H1 (cell line): ENCODE measurements around the gene CAMKK1. TPM values are rescaled to one million over a fixed set of nuclear protein-coding genes. Genes with fewer than 3 reads are reported as not detected.

Experiments used
- CTCF ChIA-PET: fragments of 300-600 bp; sonication (Branson Sonifier 250); formaldehyde crosslinking; loops from one replicate; lab custom pipeline; 2021; ENCODE audit not compliant: partially characterized antibody; lab: Charles Lee
- POLR2A ChIA-PET: fragments of 300-600 bp; sonication (Branson Sonifier 250); formaldehyde crosslinking; loops from one replicate; lab custom pipeline; 2021; ENCODE audit warnings: inconsistent platforms; ENCODE audit not compliant: partially characterized antibody; lab: Charles Lee
- DNase-seq, 2 experiments: peaks; one replicate each; pipeline versions ENCODE4 v3.0.0 to v3.0.0-alpha.2; 2010 to 2022; ENCODE audit warnings: low spot score in 2 of 2, low read depth in 1 of 2, mixed read lengths in 1 of 2
- FAIRE-seq: peaks from 2 replicates; lab custom pipeline; 2011; peaks lifted over from hg19 to GRCh38; lab: Jason Lieb, UNC
- H2AFZ ChIP-seq: 2 replicates; pipeline ENCODE4 v1.8.1; 2012; ENCODE audit warnings: low read length, inconsistent platforms
- H2AK5ac ChIP-seq: 2 replicates; pipeline ENCODE4 v1.6.1; 2013; ENCODE audit warnings: low read depth, low read length
- H2BK120ac ChIP-seq: replicated peaks from 2 replicates; pipeline ENCODE3; 2013; ENCODE audit warnings: low read depth, low read length, inconsistent platforms
- H2BK12ac ChIP-seq: 2 replicates; pipeline ENCODE4 v1.6.1; 2013; ENCODE audit warnings: low read depth, low read length
- H2BK15ac ChIP-seq: 2 replicates; pipeline ENCODE4 v1.6.1; 2013; ENCODE audit warnings: low read length
- H2BK20ac ChIP-seq: 2 replicates; pipeline ENCODE4 v1.6.1; 2013; ENCODE audit warnings: low read length
- H2BK5ac ChIP-seq: 2 replicates; pipeline ENCODE4 v1.6.1; 2013; ENCODE audit warnings: low read depth, low read length
- H3K14ac ChIP-seq: 2 replicates; pipeline ENCODE4 v1.6.1; 2013; ENCODE audit warnings: inconsistent platforms; ENCODE audit not compliant: insufficient read length
- H3K18ac ChIP-seq: 2 replicates; pipeline ENCODE4 v1.6.1; 2013; ENCODE audit warnings: low read length; ENCODE audit errors: extremely low read depth
- H3K23ac ChIP-seq: 2 replicates; pipeline ENCODE4 v1.6.1; 2013; ENCODE audit warnings: inconsistent platforms; ENCODE audit not compliant: insufficient read length
- H3K23me2 ChIP-seq: 2 replicates; pipeline ENCODE4 v1.6.1; 2013; ENCODE audit warnings: low read depth, low read length
- H3K27ac ChIP-seq: 2 replicates; pipeline ENCODE4 v1.6.1; 2011; ENCODE audit warnings: low read depth, low read length, inconsistent platforms
- H3K27me3 ChIP-seq, 4 experiments: replicated peaks in 1 of 4; 1 replicate in 1 of 4; 2 replicates in 3 of 4; pipeline versions ENCODE4 v1.6.1 to v1.8.1; 2011 to 2013; ENCODE audit warnings: low read length in 3 of 4, mild to moderate bottlenecking in 3 of 4, inconsistent platforms in 2 of 4, mixed read lengths in 2 of 4, moderate library complexity in 1 of 4; ENCODE audit not compliant: control insufficient read depth in 3 of 4, insufficient read depth in 3 of 4; ENCODE audit errors: extremely low read depth in 1 of 4
- H3K36me3 ChIP-seq, 4 experiments: 2 replicates each; pipeline versions ENCODE4 v1.6.1 to v1.8.1; 2011 to 2013; ENCODE audit warnings: mild to moderate bottlenecking in 4 of 4, low read length in 3 of 4, moderate library complexity in 2 of 4, control low read depth in 1 of 4, inconsistent platforms in 1 of 4; ENCODE audit not compliant: insufficient read depth in 4 of 4, control insufficient read depth in 2 of 4
- H3K4ac ChIP-seq: replicated peaks from 2 replicates; pipeline ENCODE3; 2013; ENCODE audit warnings: low read length, low read depth, mixed read lengths, inconsistent platforms; ENCODE audit not compliant: insufficient read length
- H3K4me1 ChIP-seq, 4 experiments: replicated peaks in 1 of 4; 1 replicate in 1 of 4; 2 replicates in 3 of 4; pipeline versions ENCODE4 v1.6.1 to v1.8.1; 2011 to 2013; ENCODE audit warnings: low read length in 3 of 4, inconsistent platforms in 2 of 4, mixed read lengths in 1 of 4; ENCODE audit not compliant: insufficient read depth in 4 of 4, control insufficient read depth in 3 of 4
- H3K4me2 ChIP-seq, 2 experiments: 2 replicates each; pipeline versions ENCODE4 v1.6.1 to v1.8.1; 2011 to 2013; ENCODE audit warnings: low read depth in 2 of 2, low read length in 2 of 2, control low read depth in 1 of 2, inconsistent platforms in 1 of 2, mild to moderate bottlenecking in 1 of 2; ENCODE audit not compliant: insufficient read depth in 1 of 2
- H3K4me3 ChIP-seq, 4 experiments: fragments of 200-600, 300-600 bp in 1 of 4; sonication (generic), shearing (Covaris generic), sonication (Bioruptor Twin) in 1 of 4; 2 replicates each; pipeline versions ENCODE4 v1.5.1 to v1.8.1; 2011 to 2016; ENCODE audit warnings: low read length in 4 of 4, low read depth in 3 of 4, control low read depth in 2 of 4, inconsistent platforms in 2 of 4, mild to moderate bottlenecking in 2 of 4, mixed read lengths in 1 of 4, moderate library complexity in 1 of 4; ENCODE audit not compliant: insufficient read depth in 2 of 4; ENCODE audit errors: extremely low read depth in 1 of 4
- H3K56ac ChIP-seq: replicated peaks from 2 replicates; pipeline ENCODE3; 2013; ENCODE audit warnings: low read depth, mild to moderate bottlenecking, mixed read lengths, low read length, inconsistent platforms; ENCODE audit not compliant: insufficient read length
- H3K79me1 ChIP-seq: 2 replicates; pipeline ENCODE4 v1.6.1; 2013; ENCODE audit warnings: low read depth, low read length, control low read depth
- H3K79me2 ChIP-seq, 2 experiments: 2 replicates each; pipeline versions ENCODE4 v1.6.1 to v1.8.1; 2012 to 2013; ENCODE audit warnings: low read length in 2 of 2, mild to moderate bottlenecking in 2 of 2, inconsistent platforms in 1 of 2; ENCODE audit not compliant: insufficient read depth in 2 of 2, control insufficient read depth in 1 of 2
- H3K9ac ChIP-seq, 4 experiments: replicated peaks in 1 of 4; 1 replicate in 1 of 4; 2 replicates in 3 of 4; pipeline versions ENCODE4 v1.6.1 to v1.8.1; 2011 to 2013; ENCODE audit warnings: low read depth in 3 of 4, low read length in 3 of 4, control low read depth in 2 of 4, mild to moderate bottlenecking in 2 of 4, moderate library complexity in 2 of 4, inconsistent platforms in 1 of 4; ENCODE audit errors: extremely low read depth in 1 of 4
- H3K9me3 ChIP-seq, 2 experiments: 2 replicates each; pipeline versions ENCODE4 v1.6.1 to v1.8.1; 2012 to 2013; ENCODE audit warnings: mild to moderate bottlenecking in 2 of 2, moderate library complexity in 2 of 2, control low read depth in 1 of 2, inconsistent platforms in 1 of 2, low read depth in 1 of 2, low read length in 1 of 2, mixed read lengths in 1 of 2; ENCODE audit not compliant: insufficient read depth in 2 of 2
- H4K20me1 ChIP-seq, 2 experiments: replicated peaks in 1 of 2; 2 replicates each; pipeline versions ENCODE3 to v1.8.1; 2011 to 2013; ENCODE audit warnings: inconsistent platforms in 2 of 2, low read length in 2 of 2, mild to moderate bottlenecking in 1 of 2; ENCODE audit not compliant: insufficient read depth in 2 of 2, control insufficient read depth in 1 of 2
- H4K5ac ChIP-seq: 2 replicates; pipeline ENCODE4 v1.6.1; 2013; ENCODE audit warnings: low read length, low read depth, mixed read lengths, inconsistent platforms; ENCODE audit not compliant: insufficient read length
- H4K8ac ChIP-seq: 2 replicates; pipeline ENCODE4 v1.8.0; 2013; ENCODE audit warnings: mild to moderate bottlenecking, moderate library complexity, low read length, inconsistent platforms; ENCODE audit not compliant: insufficient read depth; ENCODE audit errors: extremely low read depth
- H4K91ac ChIP-seq: replicated peaks from 2 replicates; pipeline ENCODE3; 2013; ENCODE audit warnings: low read length, mixed read lengths, inconsistent platforms; ENCODE audit not compliant: insufficient read length
- ASH2L ChIP-seq: fragments of 200-600, 300-600 bp; sonication (generic); IDR thresholded peaks from one replicate; pipeline ENCODE4 v1.7.1; 2017; ENCODE audit warnings: low read length
- ATF2 ChIP-seq: IDR thresholded peaks from 2 replicates; pipeline ENCODE4 v1.6.1; 2012; ENCODE audit warnings: low read length, inconsistent platforms
- CTCF ChIP-seq, 3 experiments: IDR thresholded peaks; 1 replicate in 2 of 3; 2 replicates in 1 of 3; pipeline versions ENCODE4 v1.5.1 to v1.6.1; 2011; ENCODE audit warnings: low read length in 3 of 3, mild to moderate bottlenecking in 3 of 3, inconsistent platforms in 2 of 3, low read depth in 1 of 3, moderate library complexity in 1 of 3; ENCODE audit not compliant: insufficient read depth in 1 of 3; ENCODE audit errors: control extremely low read depth in 1 of 3
- EGR1 ChIP-seq: IDR thresholded peaks from 2 replicates; pipeline ENCODE4 v1.6.1; 2011; ENCODE audit warnings: low read depth, low read length, borderline replicate concordance
- EP300 ChIP-seq, 2 experiments: IDR thresholded peaks; 1 replicate in 1 of 2; 2 replicates in 1 of 2; pipeline ENCODE4 v1.6.1; 2011 to 2012; ENCODE audit warnings: low read depth in 2 of 2, low read length in 2 of 2, mild to moderate bottlenecking in 2 of 2, borderline replicate concordance in 1 of 2, inconsistent platforms in 1 of 2, moderate library complexity in 1 of 2
- GABPA ChIP-seq: IDR thresholded peaks from 2 replicates; pipeline ENCODE4 v1.6.1; 2011; ENCODE audit warnings: mild to moderate bottlenecking, low read length, moderate library complexity, borderline replicate concordance; ENCODE audit not compliant: insufficient read depth
- HDAC6 ChIP-seq: IDR thresholded peaks from one replicate; pipeline ENCODE4 v1.7.1; 2012; ENCODE audit warnings: low read depth, mild to moderate bottlenecking, inconsistent platforms, low read length, moderate library complexity
- KDM1A ChIP-seq: fragments of 200-600, 300-600 bp; sonication (generic); IDR thresholded peaks from 2 replicates; pipeline ENCODE4 v1.7.1; 2016; ENCODE audit warnings: mild to moderate bottlenecking, low read length, borderline replicate concordance
- POLR2A ChIP-seq, 2 experiments: IDR thresholded peaks; 1 replicate in 1 of 2; 2 replicates in 1 of 2; pipeline ENCODE4 v1.6.1; 2011; ENCODE audit warnings: low read depth in 2 of 2, low read length in 2 of 2, mild to moderate bottlenecking in 2 of 2; ENCODE audit errors: control extremely low read depth in 1 of 2
- WGBS, 2 experiments: shearing (Covaris generic) in 1 of 2; methylation state at CpG; one replicate each; pipeline versions ENCODE4 v1.1.6 to v1.1.7; 2013 to 2015; ENCODE audit warnings: low lambda C conversion rate in 2 of 2, mixed read lengths in 2 of 2, inconsistent platforms in 1 of 2, low coverage in 1 of 2, missing lambda C conversion rate in 1 of 2; ENCODE audit not compliant: insufficient replicate concordance in 2 of 2, insufficient coverage in 1 of 2, insufficient read length in 1 of 2; ENCODE audit errors: extremely low coverage in 1 of 2, missing lambda C conversion rate in 1 of 2; 5-methylcytosine and 5-hydroxymethylcytosine counted together
- polyA plus RNA-seq, 7 experiments: library from polyadenylated mRNA; depleted of rRNA in 3 of 7; stranded (reverse) in 5 of 7; unstranded in 2 of 7; fragments of >200 nt in 5 of 7; fragments of 200-250 nt in 2 of 7; gene quantifications; 1 replicate in 5 of 7; 2 replicates in 1 of 7; 4 replicates in 1 of 7; pipeline versions ENCODE4 v1.2.1 to v1.2.3, GENCODE V29; 2011 to 2013; ENCODE audit warnings: missing spikeins in 2 of 7, mixed read lengths in 2 of 7
- total RNA-seq: library from RNA; stranded (reverse); fragmentation: NEBNext Ultra II Directional; extraction: Animal tissue kit (Norgen Biotek cat#: 25700); gene quantifications from 2 replicates; pipeline ENCODE4 v1.2.1, GENCODE V29; 2021

CAMKK1 gene
- total and polyA plus RNA-seq, 2 of the 8 experiments (the other 6 are each of a cell fraction or from before 2014, with no cell fraction given) = 7.1 to 7.6 TPM

- H2BK12ac ChIP-seq = no peak overlapping the region
- POLR2A ChIA-PET = interaction anchor here (1.4 kb wide), 1 partner anchor 14 kb away, joined by 5 read pairs; no protein-coding TSS in a partner anchor
- peaks cover 3 to 12% (median 5%) of the 10 kb centered on the region in 4 experiments; a peak in 5 of 8 replicates for H3K36me3 ChIP-seq
- no peaks in the 10 kb centered on the region for H3K9me3 ChIP-seq
- H3K23ac ChIP-seq = no peak overlapping the region
- H3K27ac ChIP-seq = no peak overlapping the region
- 85% methylated on average over 7 of the region's 7 CpGs; no CpG with 5 or more reads in 1 of the 2 experiments for WGBS, 2 experiments
- no peak overlapping the region for H3K4ac ChIP-seq
- H3K56ac ChIP-seq = no peak overlapping the region
- no peak overlapping the region for H3K9ac ChIP-seq
- H3K23me2 ChIP-seq = no peaks in the 10 kb centered on the region
- no peak overlapping the region for H2BK5ac ChIP-seq
- H4K5ac ChIP-seq = no peak overlapping the region
- H3K27me3 ChIP-seq = no peaks in the 10 kb centered on the region
- no peak overlapping the region for H2AK5ac ChIP-seq
- H3K79me2 ChIP-seq = no peaks in the 10 kb centered on the region
- H2BK120ac ChIP-seq = no peak overlapping the region
- no peak overlapping the region for H3K18ac ChIP-seq
- no peak overlapping the region for H4K91ac ChIP-seq
- CTCF ChIA-PET = interaction anchor here (1.7 to 5.0 kb wide), 4 partner anchors 17 to 33 kb away, joined by 4 to 33 read pairs (median 22); no protein-coding TSS in a partner anchor
- H3K4me2 ChIP-seq = no peak overlapping the region
- no peaks in the 10 kb centered on the region; the same call in 1 of the 2 replicates for H3K79me1 ChIP-seq
- H3K4me3 ChIP-seq = no peak overlapping the region
- H2BK15ac ChIP-seq = no peak overlapping the region
- FAIRE-seq (no peak), DNase-seq (no peak)
- H4K8ac ChIP-seq = no peak overlapping the region
- no peak overlapping the region for H3K14ac ChIP-seq
- no peak overlapping the region for H2AFZ ChIP-seq
- peaks cover 0 to 3% of the 10 kb centered on the region in 2 experiments for H4K20me1 ChIP-seq
- H2BK20ac ChIP-seq = no peak overlapping the region
- H3K4me1 ChIP-seq = no peaks in the 10 kb centered on the region
- no peak for TF ChIP-seq CTCF (IDR thresholded peaks at IDR 0.05; ENCODE audit: control extremely low read depth in 1 of 3, insufficient read depth in 1 of 3, low read depth in 1 of 3, low read length in 3 of 3)
- no peak for TF ChIP-seq POLR2A (IDR thresholded peaks at IDR 0.05; ENCODE audit: control extremely low read depth in 1 of 2, low read depth in 2 of 2, low read length in 2 of 2)
- no peak for TF ChIP-seq EGR1
- TF ChIP-seq ATF2 = no peak
- TF ChIP-seq KDM1A = no peak
- TF ChIP-seq EP300 (IDR thresholded peaks at IDR 0.05; ENCODE audit: borderline replicate concordance in 1 of 2, low read depth in 2 of 2, low read length in 2 of 2) = no peak
- no peak for TF ChIP-seq ASH2L
- no peak for TF ChIP-seq HDAC6
- no peak for TF ChIP-seq GABPA
These were observed 11.9 kb downstream of the CAMKK1 start for GRCh38 chr17:3880983-3881382.
